Measurements from ENCODE around the gene SENP1. TPM values are rescaled to one million over a fixed set of nuclear protein-coding genes. Genes with fewer than 3 reads are reported as not detected.

The SENP1 gene
- total and polyA plus RNA-seq, 2 of the 4 experiments (the other 2 are of a cell fraction), result 7.2 to 25.3 TPM

DNA sequence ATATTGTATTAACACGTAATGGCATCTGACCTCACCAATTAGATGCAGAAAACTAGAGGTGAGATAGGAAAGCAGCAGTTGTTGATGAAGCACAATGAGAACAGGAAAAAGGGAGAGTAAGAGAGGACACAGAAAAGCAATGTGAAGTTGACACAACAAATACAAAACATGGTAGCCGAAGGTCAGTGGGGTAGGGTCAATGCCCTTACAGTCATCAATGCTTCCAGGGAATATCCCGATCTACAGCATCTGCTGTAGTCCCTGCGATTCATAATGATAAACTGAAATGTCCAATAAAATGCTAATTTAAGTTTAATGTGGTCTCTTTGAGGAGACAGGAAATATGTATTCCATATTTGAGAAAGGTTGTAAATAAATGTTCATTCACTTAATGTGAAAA lies 98.7 kb downstream of the SENP1 start:
- no peak overlapping the region for H4K91ac ChIP-seq (ENCODE audit: insufficient read depth, low read depth, low read length)
- ATAC-seq (ENCODE audit: low read depth) (no peak), DNase-seq (no peak)
- H3K9ac ChIP-seq (ENCODE audit: low read depth, low read length), result no peak overlapping the region
- no peak overlapping the region for H2BK15ac ChIP-seq (ENCODE audit: low read depth, low read length)
- H3K14ac ChIP-seq (replicated peaks; ENCODE audit: low read depth, low read length), result no peak overlapping the region
- no peak overlapping the region for H3K4me2 ChIP-seq (ENCODE audit: low read depth, low read length)
- H3K27ac ChIP-seq (ENCODE audit: insufficient read depth, low read length), result no peak overlapping the region
- no peak overlapping the region for H2BK20ac ChIP-seq (ENCODE audit: low read depth, low read length)
- peaks cover 3% of the 10 kb centered on the region; the same call in 1 of the 2 replicates for H3K4me1 ChIP-seq (ENCODE audit: control insufficient read depth, insufficient read depth, low read length)
- H3K4ac ChIP-seq (ENCODE audit: low read depth, low read length), result no peak overlapping the region
- H4K20me1 ChIP-seq (ENCODE audit: insufficient read depth, low read length), result peaks cover 3% of the 10 kb centered on the region; the same call in 1 of the 2 replicates
- no peak for TF ChIP-seq SMC3 (IDR thresholded peaks at IDR 0.05; ENCODE audit: low read depth, low read length)
- TF ChIP-seq, protein P1, sequence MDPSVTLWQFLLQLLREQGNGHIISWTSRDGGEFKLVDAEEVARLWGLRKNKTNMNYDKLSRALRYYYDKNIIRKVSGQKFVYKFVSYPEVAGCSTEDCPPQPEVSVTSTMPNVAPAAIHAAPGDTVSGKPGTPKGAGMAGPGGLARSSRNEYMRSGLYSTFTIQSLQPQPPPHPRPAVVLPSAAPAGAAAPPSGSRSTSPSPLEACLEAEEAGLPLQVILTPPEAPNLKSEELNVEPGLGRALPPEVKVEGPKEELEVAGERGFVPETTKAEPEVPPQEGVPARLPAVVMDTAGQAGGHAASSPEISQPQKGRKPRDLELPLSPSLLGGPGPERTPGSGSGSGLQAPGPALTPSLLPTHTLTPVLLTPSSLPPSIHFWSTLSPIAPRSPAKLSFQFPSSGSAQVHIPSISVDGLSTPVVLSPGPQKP (IDR thresholded peaks at IDR 0.05; ENCODE audit: borderline replicate concordance, low read depth, low read length), result no peak
- no peak for TF ChIP-seq RAD21 (IDR thresholded peaks at IDR 0.05; ENCODE audit: low read length)
- TF ChIP-seq POLR2A (IDR thresholded peaks at IDR 0.05; ENCODE audit: low read depth, low read length), result no peak
- no peak for TF ChIP-seq CEBPB (IDR thresholded peaks at IDR 0.05; ENCODE audit: low read depth, low read length)
- TF ChIP-seq MAZ (IDR thresholded peaks at IDR 0.05; ENCODE audit: borderline replicate concordance, low read depth, low read length), result no peak
- TF ChIP-seq FOS (IDR thresholded peaks at IDR 0.05; ENCODE audit: low read depth, low read length), result no peak
- no peak for TF ChIP-seq BHLHE40 (IDR thresholded peaks at IDR 0.05; ENCODE audit: low read depth, low read length)
- TF ChIP-seq CHD1 (IDR thresholded peaks at IDR 0.05; ENCODE audit: low read depth, low read length), result no peak
- H3K27me3 ChIP-seq (ENCODE audit: control insufficient read depth, insufficient read depth, low read length), result peaks cover 86% of the 10 kb centered on the region
- peaks cover 2% of the 10 kb centered on the region; the same call in 1 of the 2 replicates for H3K9me3 ChIP-seq (ENCODE audit: control insufficient read depth, insufficient read depth, low read length)
- no peak overlapping the region for H2AK9ac ChIP-seq (replicated peaks; ENCODE audit: low read depth, low read length, poor library complexity)
- no peak overlapping the region for H2BK120ac ChIP-seq (ENCODE audit: low read depth, low read length)
- no peak overlapping the region for H2AK5ac ChIP-seq (ENCODE audit: low read depth, low read length)
- no peak overlapping the region for H4K8ac ChIP-seq (ENCODE audit: low read depth in 2 of 2, low read length in 2 of 2)
- ChIA-PET CTCF (no interaction called here), POLR2A (ENCODE audit: unreplicated experiment) (no interaction called here)
- WGBS, 2 experiments (ENCODE audit: extremely low coverage in 2 of 2, insufficient read length in 1 of 2), result no CpG with 5 or more reads among the region's 4 CpGs
- dilution Hi-C loops (cut with HindIII; ENCODE audit: low sequenced_read_pairs, unreplicated experiment), result no loop called here
- H3K79me1 ChIP-seq (ENCODE audit: low read depth in 1 of 2, low read length in 2 of 2), result no peaks in the 10 kb centered on the region
- no peak overlapping the region for H3K23ac ChIP-seq (ENCODE audit: low read depth, low read length)
- H2AFZ ChIP-seq (replicated peaks; ENCODE audit: low read length, poor library complexity), result no peak overlapping the region
- no peak overlapping the region for H4K5ac ChIP-seq (ENCODE audit: low read depth, low read length)
- no peak overlapping the region for H2BK5ac ChIP-seq (ENCODE audit: low read depth, low read length, poor library complexity, severe bottlenecking)
- intact Hi-C loops (cut with micrococcal nuclease), result no loop called here
- no peak overlapping the region for H3K56ac ChIP-seq (ENCODE audit: extremely low read depth, insufficient read depth, low read length)
- in situ Hi-C loops (cut with MboI; ENCODE audit: low sequenced_read_pairs), result no loop called here
- no peaks in the 10 kb centered on the region for H3K9me1 ChIP-seq (ENCODE audit: insufficient read depth, low read length)
- H3K4me3 ChIP-seq (ENCODE audit: insufficient read depth, low read depth, low read length), result no peak overlapping the region
- no TSS peak for BruUV-seq (replicated peaks)
- no peaks in the 10 kb centered on the region for H3K36me3 ChIP-seq (ENCODE audit: control insufficient read depth, insufficient read depth, low read length)
- H3K18ac ChIP-seq (ENCODE audit: low read depth, low read length), result no peak overlapping the region

All from IMR-90 (cell line).